ENCODE results near the gene TTC39A.

- TF ChIP-seq CTCF (IDR thresholded peaks at IDR 0.05) = no peak
- TF ChIP-seq POLR2A (IDR thresholded peaks at IDR 0.05; ENCODE audit: low read length) = no peak
- no peak for TF ChIP-seq ZNF302 (CRISPR knock-in tag; IDR thresholded peaks at IDR 0.05)
Observed at GRCh38 chr1:51359879-51360278, 29.5 kb upstream of the TTC39A start.
